Effector CD8-positive, alpha-beta T cell (primary cell): ENCODE measurements around the gene CACNG4.
"Not testable (repeated sequence)": the region's sequence is repeated elsewhere in the genome, so short reads cannot be mapped to it uniquely, and the experiment has no call there.

Experiments
- DNase-seq: peaks from one replicate; lab custom pipeline; 2025; lab: John Stamatoyannopoulos, UW

Gene CACNG4

DNA sequence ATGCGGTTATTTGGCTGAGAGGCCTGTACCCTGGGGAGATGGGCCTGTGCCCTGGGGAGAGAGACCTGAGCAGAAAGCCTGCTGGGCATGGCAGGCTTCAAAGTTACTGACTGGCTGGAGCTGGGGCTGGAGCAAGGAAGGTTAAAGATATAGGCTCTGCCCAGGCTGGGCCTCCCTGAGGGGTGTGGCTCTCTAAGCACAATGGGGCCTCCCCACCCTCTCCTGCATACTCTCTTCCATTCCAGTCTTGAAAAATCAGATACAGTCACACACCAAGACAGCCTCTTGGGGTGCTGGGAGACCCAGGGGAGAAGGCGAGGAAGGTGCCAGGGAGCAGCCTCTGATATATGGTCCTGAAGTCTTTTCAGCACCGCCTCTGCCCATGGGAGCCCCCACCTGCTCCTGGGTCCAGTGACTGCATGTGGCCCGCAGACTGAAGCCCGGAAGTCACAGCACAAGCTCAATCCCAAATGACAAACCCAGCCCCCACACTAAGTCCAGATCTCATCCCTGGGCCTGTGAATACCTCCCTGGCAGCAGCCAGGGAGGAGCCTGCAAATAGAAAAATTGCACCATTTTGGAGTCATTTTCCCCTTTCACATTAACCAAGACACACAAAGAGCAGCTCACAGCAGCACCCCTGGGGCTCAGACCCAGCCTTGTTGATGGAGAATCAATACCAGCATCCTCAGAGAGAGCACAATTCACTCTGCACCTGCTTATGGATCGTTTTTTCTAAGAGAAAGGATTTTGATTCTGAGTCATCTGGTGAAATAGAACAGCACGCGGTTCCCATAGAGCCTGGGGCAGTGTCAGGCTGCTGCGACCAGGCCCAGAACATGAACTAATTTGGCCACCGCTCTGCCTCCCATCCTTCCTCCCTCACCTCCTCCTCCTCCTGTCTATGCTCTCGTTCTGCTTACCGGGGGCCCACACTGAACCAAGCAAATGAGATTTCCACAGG is 54.2 kb downstream of the CACNG4 start:
- no peak for DNase-seq

DNA sequence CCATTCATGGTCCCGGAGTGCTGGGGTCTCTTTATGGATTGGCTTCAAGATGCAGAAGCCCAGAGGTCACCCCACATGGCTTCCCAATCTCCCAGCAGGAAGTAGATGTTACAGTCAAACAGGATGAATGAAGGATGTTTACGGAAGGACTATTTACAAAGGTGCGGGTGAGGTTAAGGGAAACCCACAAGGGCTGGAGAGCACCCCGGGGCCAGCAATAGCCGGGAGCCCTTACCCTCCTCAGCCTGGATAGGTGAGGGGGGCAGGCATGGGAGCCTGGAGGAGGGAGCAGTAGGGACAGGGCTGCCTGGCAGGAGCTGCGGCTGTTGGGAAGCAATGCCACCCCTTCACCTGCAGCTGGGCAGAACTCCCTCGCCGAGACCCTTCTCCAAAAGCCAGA is 55.3 kb downstream of the CACNG4 start:
- no peak for DNase-seq

DNA sequence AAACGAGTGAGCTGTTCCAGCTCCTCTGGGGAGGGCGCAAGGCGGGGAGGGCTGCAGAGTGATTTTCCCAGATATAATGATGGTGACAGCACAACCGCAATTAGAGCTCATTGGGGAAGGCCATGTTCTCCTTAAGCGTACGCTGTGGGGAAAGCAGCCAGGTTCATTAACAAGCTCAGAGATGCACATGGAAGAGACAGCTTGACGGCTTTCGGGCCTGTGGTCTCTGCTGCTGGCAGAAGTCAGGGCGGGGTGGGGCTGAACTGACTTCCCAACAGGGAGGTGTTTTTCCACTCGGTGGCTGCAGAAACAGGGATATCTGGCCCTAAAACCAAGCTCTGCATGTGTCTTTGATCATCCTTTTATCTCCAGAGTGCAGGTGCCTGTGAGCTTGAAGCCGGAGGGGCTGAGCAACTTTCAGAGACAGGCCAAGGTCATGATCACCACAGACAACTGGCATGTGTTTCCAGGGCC is 55.8 kb downstream of the CACNG4 start:
- no peak for DNase-seq

GRCh38 chr17:67021196-67021595 is 56.7 kb downstream of the CACNG4 start:
- DNase-seq, result no peak

DNA sequence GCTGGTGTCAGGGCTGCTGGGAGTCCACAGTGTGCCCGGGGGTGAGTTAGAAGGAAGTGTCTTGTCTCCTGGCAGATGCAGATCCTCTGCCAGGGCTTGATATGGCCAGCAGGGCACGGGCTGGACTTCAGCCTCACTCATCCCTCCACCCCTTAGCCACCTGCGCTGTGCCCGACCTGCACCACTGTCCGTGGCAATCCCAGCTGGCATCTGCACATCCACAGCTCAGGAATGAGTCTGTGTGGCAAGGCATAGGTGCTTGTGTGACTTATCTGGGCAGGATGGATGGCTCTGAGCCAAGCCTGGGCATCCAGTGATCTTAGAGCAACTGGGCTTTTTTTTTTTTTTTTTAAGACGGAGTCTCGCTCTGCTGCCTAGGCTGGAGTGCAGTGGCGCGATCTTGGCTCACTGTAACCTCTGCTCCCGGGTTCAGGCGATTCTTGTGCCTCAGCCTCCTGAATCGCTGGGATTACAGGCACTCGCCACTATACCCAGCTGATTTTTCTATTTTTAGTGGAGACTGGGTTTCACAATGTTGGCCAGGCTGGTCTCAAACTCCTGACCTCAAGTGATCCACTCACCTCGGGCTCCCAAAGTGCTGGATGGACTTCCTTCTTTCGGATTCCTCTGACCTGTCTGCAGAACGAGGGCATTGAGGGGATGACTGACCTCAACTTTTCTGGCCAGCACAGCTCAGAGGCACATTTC is 57.4 kb downstream of the CACNG4 start:
- DNase-seq, result no peak

DNA sequence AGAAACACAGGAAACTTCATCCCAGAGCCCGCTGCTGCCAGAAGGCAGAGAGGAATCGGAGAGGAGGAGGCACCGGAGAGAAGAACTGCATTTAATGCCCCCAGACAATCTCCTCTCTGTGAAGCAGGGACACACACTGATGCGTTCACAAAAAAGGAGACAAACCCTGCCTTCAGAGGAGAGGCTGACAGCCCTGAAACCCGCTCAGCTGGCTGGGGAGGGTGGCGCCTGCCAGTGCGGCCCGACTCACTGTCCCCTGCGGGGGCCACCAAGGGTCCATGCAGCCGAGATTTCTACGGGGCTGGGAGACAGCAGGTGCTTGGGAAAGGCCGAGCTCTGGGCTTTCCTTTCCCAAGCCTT is 57.9 kb downstream of the CACNG4 start:
- no peak for DNase-seq

- no peak for DNase-seq
Measured at GRCh38 chr17:67024736-67025135, 60.2 kb downstream of the CACNG4 start.

DNA sequence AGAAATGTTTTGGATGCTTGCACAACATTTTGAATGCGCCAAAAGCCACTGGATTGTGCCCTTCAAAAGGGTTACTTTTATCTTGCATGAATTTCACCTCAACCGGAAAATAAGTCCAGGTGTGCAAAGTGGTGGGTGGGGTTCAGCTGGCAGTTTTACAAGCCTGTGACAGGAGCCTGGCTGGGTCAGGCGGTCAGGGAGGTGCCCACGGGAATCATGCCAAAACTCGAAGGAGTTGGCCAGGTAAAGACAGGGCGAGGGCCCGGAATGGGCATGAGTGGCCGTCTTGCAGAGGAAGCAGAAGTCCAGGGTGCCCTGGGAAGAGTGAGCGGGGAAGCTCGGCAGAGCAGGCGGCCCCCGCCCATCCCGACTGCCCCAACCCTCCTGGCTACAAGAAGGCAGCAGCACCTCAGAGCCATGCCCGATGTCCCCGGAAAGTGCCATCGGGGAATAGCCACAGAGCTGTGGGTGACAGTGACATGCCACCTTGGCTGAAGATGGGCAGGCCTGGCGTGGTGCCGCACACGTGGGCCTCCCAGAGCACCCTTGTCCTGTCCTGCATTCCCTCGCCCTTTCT is 60.8 kb downstream of the CACNG4 start:
- no peak for DNase-seq

DNA sequence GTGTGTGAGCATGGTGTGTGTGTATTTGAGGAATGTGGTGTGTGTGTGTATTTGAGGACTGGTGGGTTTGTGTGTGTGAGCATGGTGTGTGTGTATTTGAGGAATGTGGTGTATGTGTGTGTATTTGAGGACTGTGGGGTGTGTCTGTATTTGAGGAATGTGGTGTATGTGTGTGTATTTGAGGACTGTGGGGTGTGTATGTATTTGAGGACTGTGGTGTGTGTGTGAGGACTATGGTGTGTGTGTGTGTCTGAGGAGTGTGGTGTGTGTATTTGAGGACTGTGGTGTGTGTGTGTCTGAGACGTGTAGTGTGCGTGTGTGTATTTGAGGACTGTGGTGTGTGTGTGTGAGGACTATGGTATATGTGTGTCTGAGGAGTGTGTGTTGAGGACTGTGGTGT is 61.8 kb downstream of the CACNG4 start:
- no peak for DNase-seq

GRCh38 chr17:67027031-67027628 is 62.6 kb downstream of the CACNG4 start:
- no peak for DNase-seq

GRCh38 chr17:67030641-67031040 is 66.1 kb downstream of the CACNG4 start:
- DNase-seq, result no peak

- DNase-seq, result no peak
Measured at GRCh38 chr17:67032382-67032781, 67.9 kb downstream of the CACNG4 start.

- DNase-seq, result no peak
Measured at GRCh38 chr17:67032985-67033384, 68.5 kb downstream of the CACNG4 start.

DNA sequence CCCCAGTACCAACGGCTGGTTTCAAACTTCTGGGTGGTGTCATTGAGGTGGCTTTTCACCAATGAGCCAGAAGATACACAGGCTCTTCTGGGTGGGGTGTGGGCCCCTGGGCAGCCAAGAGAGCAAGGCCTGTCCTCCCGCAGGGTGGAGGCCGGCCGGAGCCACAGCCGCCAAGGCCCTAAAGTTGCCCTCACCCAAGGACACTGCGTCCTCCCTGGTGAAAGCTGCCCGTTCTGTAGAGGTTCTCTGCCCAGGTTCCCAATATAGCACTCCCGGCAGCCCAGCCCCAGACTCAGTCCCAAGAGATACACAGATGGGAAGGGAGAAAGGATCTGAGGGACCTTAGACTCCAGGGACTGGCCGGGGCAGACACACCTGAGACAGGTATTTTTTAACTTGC is 69.1 kb downstream of the CACNG4 start:
- no peak for DNase-seq

DNA sequence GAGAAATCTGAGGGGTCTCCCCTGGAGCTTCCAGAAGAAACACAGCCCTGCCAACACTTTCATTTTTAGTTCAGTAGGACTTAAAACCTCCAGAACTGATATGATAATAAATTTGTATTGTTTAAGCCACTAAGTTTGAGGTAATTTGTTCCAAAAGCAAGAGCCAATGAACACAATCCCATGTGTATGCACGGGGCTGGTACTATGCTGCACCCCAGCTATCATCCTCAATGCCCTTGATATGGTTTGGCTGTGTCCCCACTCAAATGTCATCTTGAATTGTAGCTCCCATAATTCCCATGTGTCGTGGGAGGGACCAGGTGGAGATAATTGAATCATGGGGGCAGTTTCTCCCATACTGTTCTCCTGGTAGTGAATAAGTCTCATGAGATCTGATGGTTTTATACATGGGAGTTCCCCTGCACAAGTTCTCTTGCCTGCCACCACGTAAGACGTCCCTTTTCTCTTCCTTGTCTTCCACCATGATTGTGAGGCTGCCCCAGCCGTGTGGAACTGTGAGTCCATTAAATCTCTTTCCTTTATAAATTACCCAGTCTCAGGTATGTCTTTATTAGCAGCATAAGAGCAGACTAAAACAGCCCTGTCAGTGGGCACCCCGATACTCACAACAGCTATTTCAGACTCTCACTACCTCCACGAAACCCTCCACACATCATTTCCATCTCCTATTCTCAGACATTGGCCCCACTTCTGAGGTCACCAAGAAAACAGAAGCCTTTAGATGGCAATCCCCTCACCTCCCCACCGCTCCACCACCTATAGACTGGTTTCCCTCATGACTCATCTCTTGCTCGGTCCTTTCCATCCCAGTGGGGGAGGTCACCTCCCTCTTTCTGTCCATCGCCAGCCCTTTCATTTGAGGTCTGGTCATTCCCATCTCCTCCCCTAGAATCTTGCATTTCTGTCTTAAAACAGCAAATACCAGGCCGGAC is 70.9 kb downstream of the CACNG4 start:
- no peak for DNase-seq

DNA sequence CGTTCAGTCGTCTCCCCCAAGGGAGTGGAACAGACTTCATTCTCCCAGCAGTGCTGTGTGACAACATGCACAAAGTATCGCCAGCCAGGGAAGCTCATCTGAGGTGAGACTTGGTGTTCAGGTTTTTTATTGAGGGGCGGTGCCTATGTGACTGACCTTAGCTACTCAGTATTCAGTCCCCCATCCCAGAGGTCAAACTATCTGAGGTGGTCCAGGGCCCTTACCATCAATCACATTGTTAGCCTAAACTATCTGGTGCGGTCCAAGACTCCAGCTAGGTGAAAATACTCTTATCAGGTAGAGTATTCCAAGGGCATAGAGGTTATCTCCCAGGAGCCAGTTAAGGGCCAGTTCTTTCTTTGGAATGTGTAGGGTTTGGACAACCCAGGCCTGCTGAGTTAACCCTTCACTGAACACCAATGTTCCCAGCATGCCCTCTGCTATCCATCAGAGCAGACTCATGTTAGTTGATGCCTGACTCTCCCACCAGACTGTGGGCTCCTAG is 74.4 kb downstream of the CACNG4 start:
- no peak for DNase-seq

DNA sequence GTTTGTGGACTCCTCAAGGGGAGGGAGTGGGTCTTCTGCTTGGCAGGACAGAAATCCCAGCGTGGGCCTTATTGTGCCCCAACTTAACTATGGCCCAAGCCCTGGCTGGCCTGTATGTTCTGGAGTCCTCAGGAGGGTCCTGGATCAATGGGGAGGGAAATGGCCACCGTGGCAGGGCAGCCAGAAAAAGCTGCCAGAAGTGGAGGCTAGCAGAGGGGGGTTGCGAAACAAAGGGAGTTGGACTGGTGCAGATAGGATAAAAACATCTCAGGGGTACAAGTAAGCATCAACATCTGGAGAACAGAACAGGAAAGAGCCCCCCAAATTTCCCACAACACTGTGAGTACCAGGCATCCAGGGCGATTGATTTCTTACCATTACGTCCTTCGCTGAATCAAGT is 76.1 kb downstream of the CACNG4 start:
- no peak for DNase-seq

DNA sequence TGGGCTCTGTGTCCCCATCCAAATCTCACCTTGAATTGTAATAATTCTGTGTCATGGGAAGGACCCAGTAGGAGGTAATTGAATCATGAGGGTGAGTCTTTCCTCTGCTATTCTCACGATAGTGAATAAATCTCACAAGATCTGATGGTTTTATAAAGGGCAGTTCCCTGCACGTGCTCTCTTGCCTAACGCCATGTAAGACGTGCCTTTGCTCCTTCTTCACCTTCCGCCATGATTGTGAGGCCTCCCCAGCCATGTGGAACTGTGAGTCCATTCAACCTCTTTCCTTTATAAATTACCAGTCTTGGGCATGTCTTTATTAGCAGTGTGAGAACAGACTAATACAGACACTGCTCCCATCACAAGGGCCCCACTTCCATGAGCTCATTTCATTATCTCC is 76.6 kb downstream of the CACNG4 start:
- not testable (repeated sequence) for DNase-seq

DNA sequence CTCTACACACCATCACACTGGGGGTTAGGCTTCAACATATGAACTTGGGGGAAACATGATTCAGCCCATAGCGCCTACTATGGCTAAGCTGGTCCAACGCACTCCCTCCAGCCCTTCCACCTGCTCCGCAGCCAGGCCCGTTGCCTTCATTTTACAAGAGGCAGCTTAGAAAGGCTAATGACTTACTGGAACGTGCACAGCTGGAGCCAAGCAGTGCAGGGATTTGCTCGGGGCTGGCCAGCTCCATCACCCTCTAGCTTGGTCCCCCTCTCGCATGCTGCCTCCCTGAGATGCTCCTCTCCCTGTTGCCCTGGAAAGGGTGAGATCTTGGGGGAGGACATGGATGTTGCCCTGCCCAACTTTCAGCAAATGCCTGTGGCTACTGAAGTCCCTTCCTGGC is 77.0 kb downstream of the CACNG4 start:
- DNase-seq, result no peak

DNA sequence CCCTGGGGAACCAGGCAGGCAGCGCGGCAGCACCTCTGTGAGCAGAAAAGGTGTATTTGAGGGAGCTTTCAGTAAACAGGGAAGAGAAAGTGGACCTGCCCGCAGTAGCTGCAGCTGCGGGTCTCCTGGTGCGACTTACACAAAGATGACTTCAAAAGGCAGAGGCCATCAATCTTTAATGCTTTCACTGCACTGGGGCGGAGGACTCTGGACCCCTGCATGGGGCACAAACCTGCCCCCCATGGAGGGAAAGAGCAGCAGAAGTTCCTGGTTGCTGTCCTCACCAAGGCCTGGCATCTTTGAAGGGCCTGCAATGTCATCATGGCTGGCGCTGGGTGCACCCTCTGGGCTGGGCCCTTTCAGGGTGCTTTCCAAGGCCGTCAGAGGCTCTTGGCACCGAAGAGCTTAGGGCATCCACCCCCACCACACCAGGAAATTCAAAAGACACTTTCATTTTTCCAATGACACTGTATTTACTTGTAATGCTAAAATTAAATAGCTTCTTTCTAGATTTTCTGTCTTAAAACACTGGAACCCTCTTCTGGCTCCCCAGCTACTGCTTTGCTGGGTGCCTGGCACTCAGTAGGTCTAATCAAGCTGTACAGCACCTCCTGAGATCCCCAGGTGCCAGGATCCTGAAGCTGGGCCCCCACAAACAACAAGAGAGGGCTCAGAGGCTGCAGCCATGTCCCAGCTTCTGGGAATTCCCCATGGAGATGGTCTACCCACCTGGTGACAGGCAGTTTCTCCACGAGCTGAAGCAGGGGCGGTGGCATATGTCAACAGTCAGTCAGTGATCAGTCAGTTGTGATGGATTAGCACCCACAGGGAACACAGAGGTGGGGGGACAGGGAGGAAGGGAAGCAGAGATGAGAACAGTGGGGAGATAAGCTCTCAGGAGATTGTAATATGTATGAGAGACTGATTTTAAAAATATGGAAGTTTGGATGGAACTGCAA is 77.7 kb downstream of the CACNG4 start:
- DNase-seq, result no peak
